Endothelial cell of umbilical vein (primary cell): Measurements from ENCODE around the gene AP3S2. TPM values are rescaled to one million over a fixed set of nuclear protein-coding genes. Genes with fewer than 3 reads are reported as not detected.
"Not testable (repeated sequence)": the region's sequence is repeated elsewhere in the genome, so short reads cannot be mapped to it uniquely, and the experiment has no call there.

Experiments
- BruUV-seq: library from RNA; stranded (reverse); fragments of 400-500 nt; replicated peaks from 2 replicates; lab custom pipeline; 2021; lab: Mats Ljungman, UMichigan
- CTCF ChIA-PET: fragments of 300-600, 350-600 bp; sonication (Branson Sonifier 250); formaldehyde crosslinking; loops from one replicate; lab custom pipeline; 2021; ENCODE audit warnings: antibody characterized with exemption, inconsistent platforms; lab: Charles Lee
- POLR2A ChIA-PET: fragments of 300-600, 350-600 bp; sonication (Branson Sonifier 250); formaldehyde crosslinking; loops from one replicate; lab custom pipeline; 2021; ENCODE audit warnings: antibody characterized with exemption, inconsistent platforms; lab: Charles Lee
- DNase-seq: peaks from one replicate; pipeline ENCODE4 v3.0.0-alpha.2; 2011; ENCODE audit warnings: low read depth, low spot score
- FAIRE-seq: peaks from 2 replicates; lab custom pipeline; 2011; peaks lifted over from hg19 to GRCh38; lab: Jason Lieb, UNC
- H2AFZ ChIP-seq: 2 replicates; pipeline ENCODE4 v1.6.0; 2012; ENCODE audit warnings: low read depth, low read length, control low read depth, inconsistent platforms
- H3K27ac ChIP-seq: 2 replicates; pipeline ENCODE4 v1.5.1; 2011; ENCODE audit warnings: low read depth, mild to moderate bottlenecking, control low read depth, low read length, moderate library complexity; ENCODE audit not compliant: insufficient read depth
- H3K27me3 ChIP-seq, 2 experiments: 2 replicates each; pipeline versions ENCODE4 v1.6.0 to v1.6.1; 2011; ENCODE audit warnings: low read length in 2 of 2, mixed read lengths in 1 of 2; ENCODE audit not compliant: control insufficient read depth in 2 of 2, insufficient read depth in 2 of 2
- H3K36me3 ChIP-seq, 2 experiments: 2 replicates in 1 of 2; 3 replicates in 1 of 2; pipeline ENCODE4 v1.5.1; 2011; ENCODE audit warnings: low read length in 2 of 2, mild to moderate bottlenecking in 1 of 2, moderate library complexity in 1 of 2; ENCODE audit not compliant: control insufficient read depth in 2 of 2, insufficient read depth in 2 of 2; ENCODE audit errors: extremely low read depth in 1 of 2
- H3K4me1 ChIP-seq: 3 replicates; pipeline ENCODE4 v1.5.1; 2011; ENCODE audit warnings: mild to moderate bottlenecking, low read length; ENCODE audit not compliant: control insufficient read depth, insufficient read depth; ENCODE audit errors: extremely low read depth
- H3K4me2 ChIP-seq: 2 replicates; pipeline ENCODE4 v1.6.1; 2011; ENCODE audit warnings: low read length, control low read depth, mixed read lengths; ENCODE audit not compliant: insufficient read depth
- H3K4me3 ChIP-seq, 3 experiments: fragments of 200-600 bp in 1 of 3; sonication (generic), shearing (Covaris generic) in 1 of 3; replicated peaks in 1 of 3; 2 replicates each; pipeline ENCODE4 v1.5.1; 2011 to 2016; ENCODE audit warnings: control low read depth in 3 of 3, low read length in 3 of 3, mild to moderate bottlenecking in 2 of 3, inconsistent platforms in 1 of 3, low read depth in 1 of 3, moderate library complexity in 1 of 3; ENCODE audit not compliant: insufficient read depth in 1 of 3
- H3K79me2 ChIP-seq: 2 replicates; pipeline ENCODE4 v1.6.0; 2012; ENCODE audit warnings: low read length, inconsistent platforms; ENCODE audit not compliant: control insufficient read depth, insufficient read depth
- H3K9ac ChIP-seq: replicated peaks from 2 replicates; pipeline ENCODE3; 2011; ENCODE audit warnings: low read length, control low read depth; ENCODE audit not compliant: insufficient read depth; ENCODE audit errors: extremely low read depth
- H3K9me1 ChIP-seq: replicated peaks from 3 replicates; pipeline ENCODE4 v1.6.0; 2011; ENCODE audit warnings: mild to moderate bottlenecking, low read length; ENCODE audit not compliant: control insufficient read depth, insufficient read depth; ENCODE audit errors: extremely low read depth
- H3K9me3 ChIP-seq: replicated peaks from 2 replicates; pipeline ENCODE4 v1.5.1; 2012; ENCODE audit warnings: low read length, inconsistent platforms; ENCODE audit not compliant: control insufficient read depth, insufficient read depth
- H4K20me1 ChIP-seq: replicated peaks from 2 replicates; pipeline ENCODE3; 2011; ENCODE audit warnings: mild to moderate bottlenecking, low read length; ENCODE audit not compliant: control insufficient read depth, insufficient read depth; ENCODE audit errors: extremely low read depth
- FOS ChIP-seq: IDR thresholded peaks from 2 replicates; pipeline ENCODE4 v1.6.1; 2011; ENCODE audit warnings: mild to moderate bottlenecking, low read length, moderate library complexity, borderline replicate concordance; ENCODE audit not compliant: insufficient read depth
- JUN ChIP-seq: IDR thresholded peaks from 2 replicates; pipeline ENCODE4 v1.6.1; 2011; ENCODE audit warnings: borderline replicate concordance, low read depth; ENCODE audit not compliant: insufficient read length, insufficient read depth
- POLR2A ChIP-seq: IDR thresholded peaks from 2 replicates; pipeline ENCODE4 v1.6.1; 2012; ENCODE audit warnings: low read depth, mild to moderate bottlenecking, control low read depth, low read length
- POLR2AphosphoS5 ChIP-seq: IDR thresholded peaks from 2 replicates; pipeline ENCODE4 v1.6.1; 2012; ENCODE audit warnings: low read depth, mild to moderate bottlenecking, control low read depth, low read length, moderate library complexity; ENCODE audit not compliant: insufficient read depth
- dilution Hi-C: fragments of 300-500 bp; cut with MboI; formaldehyde crosslinking; loops from one replicate; pipeline ENCODE4 v1.15.0; 2019; ENCODE audit warnings: low sequenced_read_pairs; ENCODE audit not compliant: extremely low pct_ligation_motif_present
- intact Hi-C: fragments of 100-400 bp; cut with micrococcal nuclease; formaldehyde crosslinking; loops from one replicate; pipeline ENCODE4 v1.10.0; 2022
- polyA plus RNA-seq, 4 experiments: library from polyadenylated mRNA; depleted of rRNA in 3 of 4; stranded (reverse) in 3 of 4; unstranded in 1 of 4; fragments of >200 nt; gene quantifications; 2 replicates each; pipeline versions ENCODE4 v1.2.1 to v1.2.3, GENCODE V29; 2011 to 2012; ENCODE audit warnings: missing spikeins in 1 of 4
- total RNA-seq: library from RNA; stranded (reverse); gene quantifications from 2 replicates; pipeline ENCODE4 v1.2.3, GENCODE V29; 2021

Gene AP3S2
- total and polyA plus RNA-seq, 2 donors (not counting 3 experiments of a cell fraction or from before 2014, with no cell fraction given) = 14.6 to 31.1 TPM

DNA sequence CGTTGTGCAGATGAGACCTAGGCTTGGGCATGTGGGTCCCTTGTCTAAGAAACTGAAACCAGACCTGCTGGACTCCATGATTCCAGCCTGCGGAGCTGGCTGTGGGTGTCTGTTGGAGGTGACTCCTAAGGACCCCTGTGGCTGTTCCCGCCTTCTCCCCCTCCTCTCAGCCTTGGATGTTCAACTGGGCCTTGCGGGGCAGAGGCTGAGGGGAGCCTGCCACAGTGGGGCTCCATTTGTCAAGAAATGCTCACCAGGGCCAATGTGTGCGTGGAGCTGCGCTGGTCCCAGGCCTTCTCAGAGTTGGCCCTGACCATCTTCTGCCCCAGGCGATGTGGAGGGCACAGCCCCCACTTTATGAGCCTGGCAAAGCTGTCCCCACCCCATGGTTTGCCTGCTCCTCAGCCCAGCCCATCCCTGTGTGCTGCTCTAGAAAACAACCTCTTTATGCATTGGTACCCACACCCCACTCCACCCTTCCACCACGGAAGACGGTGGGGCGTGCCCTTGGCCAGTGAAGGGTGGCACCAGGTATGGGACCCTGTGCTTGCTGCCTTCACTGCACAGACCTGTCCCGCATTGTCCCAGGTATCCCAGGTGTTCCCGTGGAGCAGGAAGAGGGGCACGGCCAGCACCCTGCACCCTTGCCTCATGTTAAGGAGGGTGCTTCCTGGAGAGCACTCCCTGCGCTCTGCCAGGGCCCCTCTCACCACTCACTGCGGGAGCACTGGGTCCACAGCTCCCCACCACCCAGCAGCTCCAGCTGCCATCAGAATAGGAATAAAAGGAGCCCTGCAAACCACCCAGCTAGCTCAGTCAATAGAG lies 109.7 kb downstream of the AP3S2 start:
- Histone ChIP-seq H2AFZ (no peak overlapping the region), H3K9ac (no peak overlapping the region), H3K9me3 (no peaks in the 10 kb centered on the region), H3K9me1 (no peaks in the 10 kb centered on the region), H3K4me1 (no peaks in the 10 kb centered on the region), H3K36me3 (peaks cover 5 to 9% of the 10 kb centered on the region in 2 experiments), H3K27me3 (no peaks in the 10 kb centered on the region), H3K4me3 (no peak overlapping the region), H3K79me2 (no peaks in the 10 kb centered on the region), H4K20me1 (no peaks in the 10 kb centered on the region), H3K27ac (no peak overlapping the region), H3K4me2 (no peak overlapping the region)
- CTCF ChIA-PET = interaction anchor here (1.2 to 5.3 kb wide), 6 partner anchors 10 to 93 kb away, joined by 3 to 38 read pairs (median 7); no protein-coding TSS in a partner anchor
- POLR2A ChIA-PET = interaction anchor here (0.5 to 1.0 kb wide), 2 partner anchors 91 to 101 kb away, joined by 3 to 4 read pairs; no protein-coding TSS in a partner anchor
- no peak for DNase-seq
- dilution Hi-C loops = no loop called here
- no peak for TF ChIP-seq FOS
- peak; percentile 1 for TF ChIP-seq POLR2AphosphoS5
- intact Hi-C loops = no loop called here
- no peak for FAIRE-seq
- BruUV-seq = no TSS peak

DNA sequence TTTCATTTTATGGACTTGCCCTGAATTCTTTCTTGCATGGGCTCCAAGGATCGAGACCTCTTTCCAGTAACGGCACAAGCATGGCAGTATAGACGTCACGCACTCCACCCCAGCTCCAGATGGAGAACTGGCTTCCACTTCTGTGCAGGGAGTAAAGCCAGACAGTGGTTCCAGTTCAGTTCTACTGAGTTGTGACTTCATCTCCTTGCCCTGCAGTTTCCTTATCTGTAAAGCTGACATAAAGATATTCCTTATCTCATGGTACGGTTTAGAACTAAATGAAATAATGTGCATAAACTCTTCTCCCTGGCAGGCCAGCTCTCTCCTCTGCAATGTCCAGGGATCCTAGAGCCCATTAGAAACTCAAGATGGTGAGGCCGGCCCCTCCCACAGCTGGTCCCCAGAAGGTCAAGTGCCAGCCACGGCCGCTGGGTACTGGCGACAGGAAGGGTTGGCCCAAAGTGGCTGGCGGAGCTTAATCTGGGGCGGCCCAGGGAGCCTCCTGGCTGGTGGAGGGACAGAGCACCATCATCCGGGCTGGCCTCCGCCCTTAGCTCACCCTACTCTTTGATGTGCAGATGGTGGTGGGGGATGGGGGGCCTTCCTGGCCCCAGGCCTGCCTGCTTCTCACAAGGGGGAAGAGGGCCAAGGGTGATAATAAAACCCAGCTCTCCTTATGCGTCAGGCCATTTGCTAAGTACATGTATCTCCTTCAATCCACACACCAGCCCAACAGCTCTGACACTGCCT lies 110.5 kb downstream of the AP3S2 start:
- dilution Hi-C loops = no loop called here

DNA sequence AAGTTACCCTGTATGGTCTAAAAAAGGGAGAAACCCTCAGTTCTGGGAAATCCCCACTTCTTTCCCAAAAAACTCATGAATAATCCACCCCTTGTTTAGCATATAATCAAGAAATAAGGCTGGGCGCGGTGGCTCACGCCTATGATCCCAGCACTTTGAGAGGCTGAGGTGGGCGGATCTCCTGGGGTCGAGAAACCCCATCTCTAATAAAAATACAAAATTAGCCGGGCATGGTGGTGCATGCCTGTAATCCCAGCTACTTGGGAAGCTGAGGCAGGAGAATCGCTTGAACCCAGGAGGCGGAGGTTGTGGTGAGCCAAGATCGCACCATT lies 111.2 kb downstream of the AP3S2 start:
- intact Hi-C loops, H3K4me1 ChIP-seq, H4K20me1 ChIP-seq, H3K27me3 ChIP-seq, BruUV-seq, H3K79me2 ChIP-seq, H3K27ac ChIP-seq, DNase-seq, FAIRE-seq, H2AFZ ChIP-seq, H3K36me3 ChIP-seq, H3K9me3 ChIP-seq, H3K9ac ChIP-seq, H3K4me2 ChIP-seq, dilution Hi-C loops, H3K4me3 ChIP-seq, H3K9me1 ChIP-seq: not testable (repeated sequence)
- CTCF ChIA-PET = interaction anchor here (1.2 to 5.3 kb wide), 5 partner anchors 9 to 92 kb away, joined by 3 to 38 read pairs (median 9); no protein-coding TSS in a partner anchor
- POLR2A ChIA-PET = interaction anchor here (0.6 kb wide), 1 partner anchor 16 kb away, joined by 3 read pairs; no protein-coding TSS in a partner anchor

More for the DNA sequence above, 110.5 kb downstream of the AP3S2 start:
- no peak for DNase-seq
- Histone ChIP-seq H3K9me3 (no peaks in the 10 kb centered on the region), H3K79me2 (no peaks in the 10 kb centered on the region), H3K27ac (no peak overlapping the region), H3K27me3 (no peaks in the 10 kb centered on the region), H3K36me3 (peaks cover 5 to 7% of the 10 kb centered on the region in 2 experiments), H4K20me1 (no peaks in the 10 kb centered on the region), H3K9ac (no peak overlapping the region), H3K9me1 (no peaks in the 10 kb centered on the region), H2AFZ (no peak overlapping the region), H3K4me3 (no peak overlapping the region), H3K4me1 (no peaks in the 10 kb centered on the region), H3K4me2 (no peak overlapping the region)
- FAIRE-seq = no peak
- intact Hi-C loops = no loop called here
- TF ChIP-seq POLR2AphosphoS5 (peak; percentile 42), POLR2A (peak; percentile 3), JUN (no peak)
- ChIA-PET POLR2A (interaction anchor here (0.6 to 1.0 kb wide), 2 partner anchors 15 to 92 kb away, joined by 3 to 4 read pairs; no protein-coding TSS in a partner anchor), CTCF (interaction anchor here (1.2 to 5.3 kb wide), 6 partner anchors 10 to 93 kb away, joined by 3 to 38 read pairs (median 7); no protein-coding TSS in a partner anchor)
- BruUV-seq = no TSS peak
